IPS-NIHi7 (cell line): ENCODE measurements around the gene FSTL4.
A peak's percentile ranks its signal among the peaks of the same experiment; 100 is the strongest.

Experiments used
- DNase-seq: peaks from one replicate; pipeline ENCODE4 v3.0.0; 2012; ENCODE audit warnings: mixed read lengths; ENCODE audit errors: extremely low spot score

The FSTL4 gene

GRCh38 chr5:133266527-133266878 is 345.8 kb downstream of the FSTL4 start:
- no peak for DNase-seq

DNA sequence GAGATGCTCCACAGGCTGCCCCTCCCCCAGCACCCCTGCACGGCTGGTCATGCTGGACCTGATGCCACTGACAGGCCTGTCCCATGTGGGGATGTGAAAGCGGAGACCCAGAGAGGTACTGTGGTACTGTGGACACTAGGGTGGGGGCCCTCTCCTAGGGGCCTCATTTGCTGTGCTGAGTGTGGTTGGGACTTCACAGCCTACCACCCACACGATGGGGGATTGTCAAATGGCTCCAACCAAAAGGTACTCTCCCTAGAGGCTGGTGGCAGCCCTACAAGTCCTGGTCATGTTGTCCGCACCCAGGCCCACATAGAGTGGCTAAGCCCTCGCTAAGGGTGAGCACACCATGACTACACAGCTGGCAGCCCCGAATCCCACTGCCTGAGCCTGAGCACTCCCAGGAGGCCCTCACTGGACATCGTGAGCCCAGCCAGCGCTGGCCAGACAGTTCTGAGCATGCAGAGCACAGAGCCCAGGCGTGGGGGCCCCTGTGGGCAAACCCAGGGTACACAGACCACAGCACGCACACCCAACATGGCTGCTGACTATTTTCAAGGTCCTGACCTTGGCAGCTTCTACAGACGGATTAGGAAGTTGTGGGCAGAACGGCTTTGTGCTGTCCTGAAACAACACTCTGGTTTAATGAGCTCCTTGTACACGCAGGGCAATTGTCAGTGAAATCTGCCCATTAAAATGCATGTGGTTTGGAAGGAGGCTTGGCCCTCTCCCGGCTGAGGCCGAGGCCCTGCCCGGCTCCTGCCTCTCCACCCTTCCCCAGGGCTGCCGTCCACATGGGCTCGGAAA is 346.4 kb downstream of the FSTL4 start:
- no peak for DNase-seq

GRCh38 chr5:133265257-133265656 is 347.1 kb downstream of the FSTL4 start:
- no peak for DNase-seq

- no peak for DNase-seq
These were observed 349.7 kb downstream of the FSTL4 start for GRCh38 chr5:133262690-133263089.

GRCh38 chr5:133261993-133262392 is 350.3 kb downstream of the FSTL4 start:
- peak; percentile 43 for DNase-seq

- no peak for DNase-seq
These were observed 351.6 kb downstream of the FSTL4 start for GRCh38 chr5:133260715-133261114.

GRCh38 chr5:133259199-133259997 is 352.9 kb downstream of the FSTL4 start:
- DNase-seq = no peak

DNA sequence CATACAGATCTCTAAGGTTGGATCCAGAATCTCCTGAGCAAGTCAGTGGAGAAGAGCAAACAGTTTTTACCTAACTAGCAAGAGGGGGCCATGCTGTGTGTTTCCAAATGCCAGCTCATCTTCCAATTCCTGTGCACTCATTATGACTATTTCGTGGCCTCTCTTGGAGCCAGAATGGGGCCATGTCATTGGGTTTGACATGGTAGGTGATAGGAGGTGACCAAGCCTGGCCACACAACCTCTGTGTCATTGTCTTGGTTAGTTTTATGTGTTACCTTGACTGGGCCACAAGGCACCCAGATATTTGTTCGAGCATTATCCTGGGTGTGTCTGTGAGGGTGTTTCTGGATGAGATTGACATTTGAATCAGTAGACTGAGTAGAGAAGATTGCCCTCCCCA is 354.4 kb downstream of the FSTL4 start:
- no peak for DNase-seq

DNA sequence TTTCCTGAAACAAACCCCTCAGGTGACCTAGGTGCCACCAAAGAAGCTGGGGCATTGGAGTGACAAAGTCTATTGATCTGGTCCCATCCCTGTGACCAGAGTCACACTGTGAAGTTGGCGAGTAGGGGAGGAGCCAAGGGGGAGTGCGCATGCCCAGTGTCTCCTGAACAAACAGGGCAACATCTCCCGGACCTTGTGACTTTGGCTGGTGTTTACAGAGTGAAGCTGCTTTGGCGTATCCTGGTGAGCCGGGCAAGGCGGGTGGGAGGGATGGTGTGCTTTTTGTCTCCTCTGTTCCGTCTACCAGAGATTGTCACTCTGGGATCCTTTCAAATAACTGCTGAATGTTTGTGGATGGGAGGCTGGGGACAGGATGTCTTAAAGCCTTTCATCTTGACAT is 356.1 kb downstream of the FSTL4 start:
- DNase-seq = no peak

DNA sequence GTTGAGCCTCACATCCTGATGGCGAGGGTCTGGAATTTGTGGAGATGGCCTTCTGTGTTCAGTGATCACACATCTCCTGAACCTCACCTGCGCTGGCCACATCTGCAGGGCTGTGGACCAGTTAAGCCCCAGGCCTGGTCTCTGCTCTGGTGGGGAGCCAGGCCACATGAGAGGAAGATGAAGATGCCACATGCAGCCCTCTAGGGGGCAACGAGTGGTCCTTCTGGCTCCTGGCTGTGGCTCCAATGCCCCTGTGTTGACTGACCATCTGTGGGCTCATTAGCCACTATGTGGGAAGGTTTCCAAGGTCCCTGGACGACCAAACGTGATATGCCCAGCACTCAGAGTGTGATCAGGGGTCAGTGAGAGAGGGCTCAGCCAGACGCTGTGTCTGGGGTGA is 357.5 kb downstream of the FSTL4 start:
- DNase-seq = no peak

GRCh38 chr5:133253671-133254070 is 358.7 kb downstream of the FSTL4 start:
- no peak for DNase-seq

GRCh38 chr5:133253070-133253469 is 359.3 kb downstream of the FSTL4 start:
- DNase-seq = no peak

DNA sequence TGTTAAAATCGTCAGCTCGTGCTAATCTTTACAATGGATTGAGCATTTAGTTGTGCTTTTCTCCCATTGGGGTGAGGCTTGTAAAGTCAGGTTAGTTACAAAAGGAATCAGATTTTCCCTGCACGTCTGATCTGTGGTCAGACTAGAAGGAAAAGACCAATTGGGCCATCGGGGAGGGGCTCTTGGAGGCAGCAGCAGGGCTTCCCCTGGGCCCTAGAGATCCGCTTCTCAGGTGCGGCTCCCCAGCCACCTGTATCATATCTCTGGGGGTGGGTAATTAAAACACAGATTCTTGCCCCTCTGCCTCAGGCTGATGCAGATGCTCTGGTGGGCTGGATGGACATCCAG is 360.2 kb downstream of the FSTL4 start:
- DNase-seq = peak; percentile 47

DNA sequence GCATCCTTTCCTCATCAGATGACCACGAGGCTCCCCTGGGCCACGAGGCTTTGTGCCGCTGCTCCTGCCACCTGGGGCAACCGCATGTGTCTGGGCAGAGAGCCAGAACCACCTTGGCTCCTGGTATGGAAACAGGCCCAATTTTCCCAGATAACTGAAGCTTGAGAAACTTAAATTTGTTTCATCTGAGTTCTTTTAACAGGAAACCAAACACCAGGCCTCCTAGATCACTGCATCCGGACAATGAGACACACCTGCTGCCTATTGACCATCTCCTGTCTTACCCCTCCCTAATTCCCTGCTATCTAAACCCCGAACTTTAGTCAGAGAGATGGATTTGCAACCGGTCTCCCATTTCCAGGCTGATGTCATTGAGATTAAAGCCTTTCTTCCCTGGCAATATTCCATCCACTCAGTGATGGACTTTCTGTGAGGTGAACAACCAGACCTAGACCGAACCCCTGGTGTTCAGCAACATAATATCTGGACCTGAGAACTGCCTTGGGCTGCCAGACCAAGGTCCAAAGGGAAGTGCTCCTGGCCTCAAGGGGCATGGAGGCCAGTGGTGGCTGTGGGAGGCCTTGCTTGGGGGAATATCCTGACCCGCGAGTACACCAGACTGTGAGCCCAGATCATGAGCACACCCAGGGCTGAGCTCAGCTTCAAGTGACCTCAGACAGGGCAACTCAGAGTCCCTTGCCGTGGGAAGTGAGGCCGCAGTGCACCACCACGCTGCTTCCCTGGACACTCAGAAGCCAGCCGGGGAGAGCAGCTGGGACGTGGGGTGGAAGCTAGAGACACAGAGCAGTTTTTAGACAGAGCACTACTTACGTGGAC is 360.8 kb downstream of the FSTL4 start:
- no peak for DNase-seq

GRCh38 chr5:133250527-133250926 is 361.8 kb downstream of the FSTL4 start:
- DNase-seq = no peak

- DNase-seq = no peak
These were observed 362.7 kb downstream of the FSTL4 start for GRCh38 chr5:133249593-133249992.

DNA sequence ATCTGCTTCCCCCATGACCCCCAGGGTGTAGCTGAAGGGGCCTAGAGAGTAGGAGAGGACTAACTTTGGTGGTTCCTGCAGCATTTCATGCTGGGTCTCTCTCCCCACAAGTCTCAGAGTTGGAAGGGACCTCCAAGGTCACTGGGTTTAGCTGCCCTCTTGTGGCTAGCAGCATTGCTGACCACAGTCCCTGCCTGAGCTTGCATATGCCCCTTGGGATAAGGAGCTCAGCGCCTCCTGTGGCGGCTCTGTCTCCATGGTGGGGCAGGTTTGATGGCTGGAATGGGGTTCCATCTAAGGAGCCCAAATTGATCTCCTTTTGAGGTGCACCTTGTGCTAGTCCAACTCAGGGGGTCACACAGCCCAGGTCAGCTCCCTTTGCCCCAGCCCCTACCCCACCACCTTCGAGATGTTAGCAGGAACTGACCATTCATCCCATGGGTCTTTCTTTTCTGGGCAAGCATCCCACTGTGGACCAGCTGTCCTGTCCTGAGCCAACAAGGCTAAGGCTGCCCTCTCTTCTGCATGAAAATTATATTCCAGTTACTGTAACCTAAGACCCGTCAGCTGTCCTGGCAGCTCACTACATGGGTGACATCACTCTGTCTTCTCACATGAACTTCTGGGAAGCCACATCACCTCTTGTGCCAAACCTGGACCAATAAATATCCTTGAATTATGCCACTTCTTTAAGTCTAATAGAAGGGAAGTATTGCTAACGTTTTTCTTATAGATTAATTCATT is 364.3 kb downstream of the FSTL4 start:
- DNase-seq = peak; percentile 84

GRCh38 chr5:133247151-133247709 is 365.1 kb downstream of the FSTL4 start:
- no peak for DNase-seq

DNA sequence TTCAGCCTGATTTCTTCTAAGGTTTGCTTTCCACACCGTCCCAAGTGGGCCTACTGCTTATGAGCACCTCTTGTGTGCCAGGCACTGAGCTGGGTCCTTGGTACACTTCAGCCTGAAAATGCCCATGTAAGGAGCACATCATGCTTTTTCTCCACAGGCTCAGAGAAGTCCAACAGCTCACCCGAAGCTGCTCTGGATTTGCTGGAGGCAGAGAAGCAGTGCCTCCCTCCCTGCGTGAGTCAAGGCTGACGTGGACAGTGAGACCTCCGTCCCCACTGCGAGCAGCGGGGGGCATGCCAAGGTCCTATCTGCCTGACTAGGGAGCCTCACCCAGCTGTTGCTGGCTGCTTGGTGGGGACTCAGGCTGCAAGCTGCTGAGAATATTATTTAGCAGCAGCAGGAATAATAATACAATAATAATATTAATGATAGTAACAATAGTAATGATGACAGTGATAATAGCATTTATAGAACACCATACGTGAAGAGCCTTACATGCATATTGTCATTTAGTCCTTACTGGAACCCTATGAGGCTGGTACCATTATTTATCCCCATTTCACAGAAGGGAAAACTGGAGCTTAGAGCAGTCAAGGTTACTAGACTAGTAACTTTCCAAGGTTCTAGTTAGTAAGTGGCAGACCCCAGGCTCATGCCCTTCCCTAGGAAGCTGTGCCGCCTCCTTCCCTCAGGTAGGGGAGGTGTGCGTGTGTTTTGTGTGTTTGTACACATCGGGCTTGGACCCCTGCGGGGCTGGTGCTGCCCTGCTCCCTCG is 365.8 kb downstream of the FSTL4 start:
- DNase-seq = no peak

DNA sequence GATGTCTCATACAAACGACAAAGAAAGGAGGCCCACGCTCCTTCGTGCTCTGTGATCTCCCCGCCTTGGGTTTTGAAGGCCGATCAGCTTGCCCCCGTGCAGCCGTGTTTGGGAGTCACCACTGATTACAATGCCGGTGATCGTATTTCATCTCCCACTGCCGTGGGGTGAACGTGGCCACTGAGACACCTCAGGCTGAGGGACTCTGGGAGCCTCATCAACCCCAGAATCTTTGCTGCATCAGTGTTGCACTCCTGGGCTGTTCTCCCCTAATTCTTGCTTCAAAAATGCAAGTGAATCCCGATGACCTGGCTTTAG is 366.3 kb downstream of the FSTL4 start:
- DNase-seq = no peak
